RWPE2 (cell line): Measurements from ENCODE around the gene STAG1.
A peak's percentile ranks its signal among the peaks of the same experiment; 100 is the strongest.

ENCODE experiments used
- ATAC-seq: fragments of 200-7000 bp; cut with Tn5 transposase; 3 replicates; pipeline ENCODE4 v1.9.1; 2021; ENCODE audit warnings: low read depth
- DNase-seq: peaks from one replicate; pipeline ENCODE4 v3.0.0-alpha.2; 2020; ENCODE audit warnings: low spot score
- H3K27ac ChIP-seq: fragments of 450-650 bp; 2 replicates; pipeline ENCODE4 v1.5.1; 2017; ENCODE audit warnings: mild to moderate bottlenecking; ENCODE audit not compliant: poor library complexity, severe bottlenecking
- H3K27me3 ChIP-seq: fragments of 250-450 bp; sonication (Bioruptor Pico); 2 replicates; pipeline ENCODE4 v1.5.1; 2021; ENCODE audit warnings: mild to moderate bottlenecking, moderate library complexity; ENCODE audit not compliant: insufficient read depth, poor library complexity, severe bottlenecking
- H3K36me3 ChIP-seq: fragments of 250-450 bp; sonication (Bioruptor Pico); 2 replicates; pipeline ENCODE4 v1.5.1; 2020; ENCODE audit warnings: low read depth, mild to moderate bottlenecking, moderate library complexity
- H3K4me1 ChIP-seq: fragments of 250-450 bp; sonication (Bioruptor Pico); 2 replicates; pipeline ENCODE4 v1.5.1; 2021; ENCODE audit warnings: mild to moderate bottlenecking, moderate library complexity; ENCODE audit not compliant: insufficient read depth, poor library complexity, severe bottlenecking
- H3K4me3 ChIP-seq: fragments of 250-450 bp; sonication (Bioruptor Pico); 2 replicates; pipeline ENCODE4 v1.5.1; 2021; ENCODE audit warnings: mild to moderate bottlenecking, moderate library complexity; ENCODE audit not compliant: severe bottlenecking
- H3K9me3 ChIP-seq: fragments of 250-450 bp; sonication (Bioruptor Pico); 2 replicates; pipeline ENCODE4 v1.5.1; 2021; ENCODE audit warnings: mild to moderate bottlenecking, moderate library complexity; ENCODE audit not compliant: severe bottlenecking
- TF ChIP-seq, protein P1 (sequence below): fragments of 450-650 bp; IDR thresholded peaks from one replicate; pipeline ENCODE4 v1.5.1; 2017; ENCODE audit warnings: mild to moderate bottlenecking, moderate library complexity; ENCODE audit not compliant: poor library complexity, severe bottlenecking

Gene STAG1

GRCh38 chr3:136630915-136631314, 121.3 kb downstream of the STAG1 start:
- peaks cover 9% of the 10 kb centered on the region for H3K4me1 ChIP-seq
- H3K9me3 ChIP-seq = no peaks in the 10 kb centered on the region
- no peak overlapping the region for H3K4me3 ChIP-seq
- no peak for DNase-seq
- no peak overlapping the region for H3K27ac ChIP-seq
- TF ChIP-seq, protein P1, sequence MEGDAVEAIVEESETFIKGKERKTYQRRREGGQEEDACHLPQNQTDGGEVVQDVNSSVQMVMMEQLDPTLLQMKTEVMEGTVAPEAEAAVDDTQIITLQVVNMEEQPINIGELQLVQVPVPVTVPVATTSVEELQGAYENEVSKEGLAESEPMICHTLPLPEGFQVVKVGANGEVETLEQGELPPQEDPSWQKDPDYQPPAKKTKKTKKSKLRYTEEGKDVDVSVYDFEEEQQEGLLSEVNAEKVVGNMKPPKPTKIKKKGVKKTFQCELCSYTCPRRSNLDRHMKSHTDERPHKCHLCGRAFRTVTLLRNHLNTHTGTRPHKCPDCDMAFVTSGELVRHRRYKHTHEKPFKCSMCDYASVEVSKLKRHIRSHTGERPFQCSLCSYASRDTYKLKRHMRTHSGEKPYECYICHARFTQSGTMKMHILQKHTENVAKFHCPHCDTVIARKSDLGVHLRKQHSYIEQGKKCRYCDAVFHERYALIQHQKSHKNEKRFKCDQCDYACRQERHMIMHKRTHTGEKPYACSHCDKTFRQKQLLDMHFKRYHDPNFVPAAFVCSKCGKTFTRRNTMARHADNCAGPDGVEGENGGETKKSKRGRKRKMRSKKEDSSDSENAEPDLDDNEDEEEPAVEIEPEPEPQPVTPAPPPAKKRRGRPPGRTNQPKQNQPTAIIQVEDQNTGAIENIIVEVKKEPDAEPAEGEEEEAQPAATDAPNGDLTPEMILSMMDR = no peak
- ATAC-seq = no peak
- no peaks in the 10 kb centered on the region for H3K27me3 ChIP-seq
- H3K36me3 ChIP-seq = peaks cover 8% of the 10 kb centered on the region

DNA sequence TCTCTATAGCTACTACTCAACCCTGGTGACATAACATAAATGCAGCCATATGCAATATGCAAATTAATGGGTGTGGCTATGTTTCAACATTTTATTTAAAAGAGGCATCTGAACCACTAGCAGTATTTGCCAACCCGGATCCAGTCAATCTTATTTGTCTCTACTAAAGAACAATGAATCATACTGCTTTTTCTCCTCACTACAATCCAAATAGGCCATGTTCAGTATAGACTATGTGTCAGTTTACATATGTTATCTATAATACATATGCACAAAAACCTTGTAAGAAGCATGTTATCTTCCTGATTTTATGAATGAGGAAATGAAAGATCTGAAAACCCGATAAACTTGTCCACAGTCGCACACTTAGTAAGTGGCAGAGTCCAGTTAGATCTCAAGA, 125.7 kb downstream of the STAG1 start:
- H3K36me3 ChIP-seq = peaks cover 8% of the 10 kb centered on the region
- DNase-seq (no peak), ATAC-seq (no peak)

DNA sequence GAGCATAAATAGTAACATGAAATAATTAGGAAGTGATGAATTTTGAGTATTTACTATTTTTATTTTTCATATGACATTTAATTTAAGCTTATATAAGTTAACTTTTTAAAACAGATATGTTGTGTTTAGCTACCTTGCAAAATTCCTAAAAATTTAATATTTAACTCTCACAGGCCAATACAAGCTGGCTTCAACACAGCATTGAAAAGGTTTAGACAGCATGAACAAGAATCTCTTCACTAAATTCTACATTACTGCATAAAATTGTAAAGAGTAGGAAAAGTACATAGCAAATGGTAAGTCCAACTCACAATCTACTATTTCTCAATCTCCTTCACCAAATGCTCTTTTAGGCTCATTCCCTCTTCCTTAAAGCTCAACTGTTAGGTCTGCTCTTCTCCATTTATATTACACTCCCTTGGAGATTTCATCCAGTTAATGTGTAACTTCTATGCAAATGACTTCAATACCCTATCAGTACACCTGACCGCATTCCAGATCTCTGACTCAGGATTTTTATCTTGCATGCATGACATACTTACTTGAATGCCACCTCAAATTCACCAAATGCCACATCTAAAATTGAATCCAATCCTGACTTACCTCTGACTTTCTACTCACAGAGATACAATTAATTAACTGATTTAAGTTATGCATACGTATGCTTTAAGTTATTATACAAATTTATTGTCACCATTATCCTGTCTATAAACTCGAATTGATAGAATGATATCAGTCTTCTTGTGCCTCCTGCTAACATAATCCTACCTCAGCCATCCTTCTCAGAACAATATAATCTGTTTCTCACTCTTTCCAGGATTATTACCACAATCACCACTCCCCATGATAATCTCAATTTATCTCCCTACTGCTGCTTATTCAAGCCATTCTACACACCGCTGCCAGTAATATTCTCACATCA, 127.0 kb downstream of the STAG1 start:
- peak; percentile 91 for ATAC-seq
- Histone ChIP-seq H3K9me3 (no peaks in the 10 kb centered on the region), H3K27me3 (no peaks in the 10 kb centered on the region), H3K36me3 (peaks cover 7% of the 10 kb centered on the region; the same call in 1 of the 2 replicates), H3K4me3 (no peak overlapping the region), H3K27ac (no peak overlapping the region), H3K4me1 (peaks cover 19% of the 10 kb centered on the region)
- DNase-seq = no peak
- TF ChIP-seq, protein P1 = no peak

More for the DNA sequence above, 125.7 kb downstream of the STAG1 start:
- Histone ChIP-seq H3K4me1 (peaks cover 15% of the 10 kb centered on the region), H3K9me3 (no peaks in the 10 kb centered on the region), H3K4me3 (no peak overlapping the region), H3K27me3 (no peaks in the 10 kb centered on the region), H3K27ac (no peak overlapping the region)
- TF ChIP-seq, protein P1 = no peak

GRCh38 chr3:136624371-136624770, 127.8 kb downstream of the STAG1 start:
- TF ChIP-seq, protein P1 = no peak
- peaks cover 19% of the 10 kb centered on the region for H3K4me1 ChIP-seq
- no peaks in the 10 kb centered on the region for H3K9me3 ChIP-seq
- H3K27me3 ChIP-seq = no peaks in the 10 kb centered on the region
- H3K36me3 ChIP-seq = peaks cover 5% of the 10 kb centered on the region; the same call in 1 of the 2 replicates
- DNase-seq (no peak), ATAC-seq (no peak)
- no peak overlapping the region for H3K4me3 ChIP-seq
- H3K27ac ChIP-seq = no peak overlapping the region

GRCh38 chr3:136621628-136622027, 130.6 kb downstream of the STAG1 start:
- TF ChIP-seq, protein P1 = no peak
- ATAC-seq = peak; percentile 48; the same call in 2 of the 3 replicates
- no peak for DNase-seq
- Histone ChIP-seq H3K4me3 (no peak overlapping the region), H3K27me3 (no peaks in the 10 kb centered on the region), H3K9me3 (no peaks in the 10 kb centered on the region), H3K36me3 (peaks cover 7% of the 10 kb centered on the region; the same call in 1 of the 2 replicates), H3K4me1 (peaks cover 19% of the 10 kb centered on the region), H3K27ac (no peak overlapping the region)
